ENCODE measurements around the gene RAPGEF2. TPM values are rescaled to one million over a fixed set of nuclear protein-coding genes. Genes with fewer than 3 reads are reported as not detected.
"Not testable (repeated sequence)": the region's sequence is repeated elsewhere in the genome, so short reads cannot be mapped to it uniquely, and the experiment has no call there.

The RAPGEF2 gene
- total RNA-seq, 1 donor = 84.6 TPM

GRCh38 chr4:159353422-159354116 lies 250.7 kb downstream of the RAPGEF2 start:
- no peak for DNase-seq (ENCODE audit: low read depth in 2 of 3, low spot score in 2 of 3)

- DNase-seq (ENCODE audit: low read depth in 2 of 3, low spot score in 2 of 3) = no peak
Observed at GRCh38 chr4:159355466-159355865, 252.6 kb downstream of the RAPGEF2 start.

- no peak for DNase-seq (ENCODE audit: low read depth in 2 of 3, low spot score in 2 of 3)
Observed at GRCh38 chr4:159357350-159357749, 254.5 kb downstream of the RAPGEF2 start.

- no peak for DNase-seq (ENCODE audit: low read depth in 2 of 3, low spot score in 2 of 3)
Observed at GRCh38 chr4:159358226-159358625, 255.3 kb downstream of the RAPGEF2 start.

- no peak for DNase-seq (ENCODE audit: low read depth in 2 of 3, low spot score in 2 of 3)
Observed at GRCh38 chr4:159360549-159360948, 257.7 kb downstream of the RAPGEF2 start.

- DNase-seq (ENCODE audit: low read depth in 2 of 3, low spot score in 2 of 3) = no peak
Observed at GRCh38 chr4:159363361-159363760, 260.5 kb downstream of the RAPGEF2 start.

- no peak for DNase-seq (ENCODE audit: low read depth in 2 of 3, low spot score in 2 of 3)
Observed at GRCh38 chr4:159366966-159367780, 264.3 kb downstream of the RAPGEF2 start.

GRCh38 chr4:159367781-159368080 lies 264.9 kb downstream of the RAPGEF2 start:
- DNase-seq (ENCODE audit: low read depth in 2 of 3, low spot score in 2 of 3) = no peak

- DNase-seq (ENCODE audit: low read depth in 2 of 3, low spot score in 2 of 3) = no peak
Observed at GRCh38 chr4:159368320-159368719, 265.4 kb downstream of the RAPGEF2 start.

- no peak for DNase-seq (ENCODE audit: low read depth in 2 of 3, low spot score in 2 of 3)
Observed at GRCh38 chr4:159369256-159369655, 266.4 kb downstream of the RAPGEF2 start.

- DNase-seq (ENCODE audit: low read depth in 2 of 3, low spot score in 2 of 3) = no peak
Observed at GRCh38 chr4:159370286-159370685, 267.4 kb downstream of the RAPGEF2 start.

GRCh38 chr4:159374749-159375530 lies 272.1 kb downstream of the RAPGEF2 start:
- DNase-seq (ENCODE audit: low read depth in 2 of 3, low spot score in 2 of 3) = no peak

GRCh38 chr4:159376289-159376688 lies 273.4 kb downstream of the RAPGEF2 start:
- no peak for DNase-seq (ENCODE audit: low read depth in 2 of 3, low spot score in 2 of 3)

- DNase-seq (ENCODE audit: low read depth in 2 of 3, low spot score in 2 of 3) = no peak
Observed at GRCh38 chr4:159378056-159378616, 275.3 kb downstream of the RAPGEF2 start.

GRCh38 chr4:159379064-159379463 lies 276.2 kb downstream of the RAPGEF2 start:
- DNase-seq (ENCODE audit: low read depth in 2 of 3, low spot score in 2 of 3) = not testable (repeated sequence)

- DNase-seq (ENCODE audit: low read depth in 2 of 3, low spot score in 2 of 3) = no peak
Observed at GRCh38 chr4:159379836-159380235, 277.0 kb downstream of the RAPGEF2 start.

GRCh38 chr4:159382856-159383561 lies 280.1 kb downstream of the RAPGEF2 start:
- DNase-seq (ENCODE audit: low read depth in 2 of 3, low spot score in 2 of 3) = no peak

- no peak for DNase-seq (ENCODE audit: low read depth in 2 of 3, low spot score in 2 of 3)
Observed at GRCh38 chr4:159383562-159383931, 280.7 kb downstream of the RAPGEF2 start.

- DNase-seq (ENCODE audit: low read depth in 2 of 3, low spot score in 2 of 3) = no peak
Observed at GRCh38 chr4:159384017-159384416, 281.1 kb downstream of the RAPGEF2 start.

- no peak for DNase-seq (ENCODE audit: low read depth in 2 of 3, low spot score in 2 of 3)
Observed at GRCh38 chr4:159384632-159385031, 281.8 kb downstream of the RAPGEF2 start.

- no peak for DNase-seq (ENCODE audit: low read depth in 2 of 3, low spot score in 2 of 3)
Observed at GRCh38 chr4:159386620-159387019, 283.7 kb downstream of the RAPGEF2 start.

Measured in hematopoietic multipotent progenitor cell (in vitro differentiated cells).